ENCODE results near the gene ERBB4.

Gene ERBB4

GRCh38 chr2:211860224-211860623, 678.4 kb downstream of the ERBB4 start:
- no peak overlapping the region for H3K4me2 ChIP-seq (ENCODE audit: low read length)

GRCh38 chr2:211854832-211855231, 683.8 kb downstream of the ERBB4 start:
- Histone ChIP-seq H3K36me3 (ENCODE audit: control insufficient read depth, insufficient read depth, low read length) (no peaks in the 10 kb centered on the region), H3K9ac (no peak overlapping the region), H3K27me3 (ENCODE audit: control insufficient read depth, insufficient read depth, low read length) (no peaks in the 10 kb centered on the region), H3K4me2 (ENCODE audit: low read length) (no peak overlapping the region), H3K79me2 (no peaks in the 10 kb centered on the region), H3K4me3 (ENCODE audit: low read depth, low read length) (no peak overlapping the region), H3K4me1 (no peaks in the 10 kb centered on the region), H2AFZ (no peak overlapping the region), H3K27ac (no peak overlapping the region), H3K9me3 (ENCODE audit: control insufficient read depth, low read length) (no peaks in the 10 kb centered on the region)
- TF ChIP-seq CTCF (IDR thresholded peaks at IDR 0.05), result no peak

More at GRCh38 chr2:211860224-211860623, 678.4 kb downstream of the ERBB4 start:
- no peaks in the 10 kb centered on the region for H3K27me3 ChIP-seq (ENCODE audit: control insufficient read depth, insufficient read depth, low read length)
- no peaks in the 10 kb centered on the region for H3K36me3 ChIP-seq (ENCODE audit: control insufficient read depth, insufficient read depth, low read length)
- H3K4me3 ChIP-seq (ENCODE audit: low read depth, low read length), result no peak overlapping the region
- H3K9me3 ChIP-seq (ENCODE audit: control insufficient read depth, low read length), result no peaks in the 10 kb centered on the region
- H3K9ac ChIP-seq, result no peak overlapping the region
- H3K79me2 ChIP-seq, result no peaks in the 10 kb centered on the region
- no peak for TF ChIP-seq CTCF (IDR thresholded peaks at IDR 0.05)
- H3K4me1 ChIP-seq, result no peaks in the 10 kb centered on the region
- H2AFZ ChIP-seq, result no peak overlapping the region
- H3K27ac ChIP-seq, result no peak overlapping the region

- no peak overlapping the region for H3K4me2 ChIP-seq (ENCODE audit: low read length)
- no peak overlapping the region for H3K27ac ChIP-seq
- no peak overlapping the region for H2AFZ ChIP-seq
- H3K79me2 ChIP-seq, result no peaks in the 10 kb centered on the region
- no peak for TF ChIP-seq CTCF (IDR thresholded peaks at IDR 0.05)
- no peak overlapping the region for H3K4me3 ChIP-seq (ENCODE audit: low read depth, low read length)
- no peaks in the 10 kb centered on the region for H3K4me1 ChIP-seq
- no peaks in the 10 kb centered on the region for H3K27me3 ChIP-seq (ENCODE audit: control insufficient read depth, insufficient read depth, low read length)
- no peaks in the 10 kb centered on the region for H3K9me3 ChIP-seq (ENCODE audit: control insufficient read depth, low read length)
- no peak overlapping the region for H3K9ac ChIP-seq
- H3K36me3 ChIP-seq (ENCODE audit: control insufficient read depth, insufficient read depth, low read length), result no peaks in the 10 kb centered on the region
Measured at GRCh38 chr2:211846714-211847113, 691.9 kb downstream of the ERBB4 start.

GRCh38 chr2:211846036-211846400, 692.6 kb downstream of the ERBB4 start:
- Histone ChIP-seq H3K27me3 (ENCODE audit: control insufficient read depth, insufficient read depth, low read length) (no peaks in the 10 kb centered on the region), H3K9ac (no peak overlapping the region), H3K4me3 (ENCODE audit: low read depth, low read length) (no peak overlapping the region), H3K79me2 (no peaks in the 10 kb centered on the region), H3K4me2 (ENCODE audit: low read length) (no peak overlapping the region), H3K9me3 (ENCODE audit: control insufficient read depth, low read length) (no peaks in the 10 kb centered on the region), H3K36me3 (ENCODE audit: control insufficient read depth, insufficient read depth, low read length) (no peaks in the 10 kb centered on the region), H2AFZ (no peak overlapping the region), H3K27ac (no peak overlapping the region), H3K4me1 (no peaks in the 10 kb centered on the region)
- TF ChIP-seq CTCF (IDR thresholded peaks at IDR 0.05), result no peak

- Histone ChIP-seq H3K4me2 (ENCODE audit: low read length) (no peak overlapping the region), H3K4me1 (no peaks in the 10 kb centered on the region), H3K9ac (no peak overlapping the region), H3K4me3 (ENCODE audit: low read depth, low read length) (no peak overlapping the region), H3K79me2 (no peaks in the 10 kb centered on the region), H3K27ac (no peak overlapping the region), H2AFZ (no peak overlapping the region), H3K9me3 (ENCODE audit: control insufficient read depth, low read length) (no peaks in the 10 kb centered on the region), H3K36me3 (ENCODE audit: control insufficient read depth, insufficient read depth, low read length) (no peaks in the 10 kb centered on the region), H3K27me3 (ENCODE audit: control insufficient read depth, insufficient read depth, low read length) (no peaks in the 10 kb centered on the region)
- TF ChIP-seq CTCF (IDR thresholded peaks at IDR 0.05), result no peak
Measured at GRCh38 chr2:211845338-211846035, 693.1 kb downstream of the ERBB4 start.
